ENCODE measurements around the gene CYB5R2.

Gene CYB5R2

GRCh38 chr11:7692426-7692825, 19.1 kb upstream of the CYB5R2 start:
- peaks cover 3% of the 10 kb centered on the region for H3K27me3 Mint-ChIP-seq (ENCODE audit: low read depth)
- H3K9me3 Mint-ChIP-seq = no peaks in the 10 kb centered on the region
- H3K36me3 Mint-ChIP-seq (ENCODE audit: low read depth) = no peaks in the 10 kb centered on the region
- no peak for TF ChIP-seq CTCF (IDR thresholded peaks at IDR 0.05; ENCODE audit: unreplicated experiment in 3 of 3)
- H3K27ac Mint-ChIP-seq = no peak overlapping the region
- peaks cover 10% of the 10 kb centered on the region for H3K4me1 Mint-ChIP-seq
- no peak overlapping the region for H3K4me3 Mint-ChIP-seq

GRCh38 chr11:7691759-7692350, 18.6 kb upstream of the CYB5R2 start:
- Mint-ChIP-seq H3K27me3 (ENCODE audit: low read depth) (peaks cover 3% of the 10 kb centered on the region), H3K4me3 (no peak overlapping the region), H3K9me3 (no peaks in the 10 kb centered on the region), H3K36me3 (ENCODE audit: low read depth) (no peaks in the 10 kb centered on the region), H3K4me1 (peaks cover 10% of the 10 kb centered on the region), H3K27ac (peak overlapping the region in 2 of 3 experiments; percentile 18 to 50)
- TF ChIP-seq CTCF (IDR thresholded peaks at IDR 0.05; ENCODE audit: unreplicated experiment in 3 of 3) = no peak

GRCh38 chr11:7690648-7691047, 17.3 kb upstream of the CYB5R2 start:
- H3K27me3 Mint-ChIP-seq (ENCODE audit: low read depth) = peaks cover 3% of the 10 kb centered on the region
- H3K36me3 Mint-ChIP-seq (ENCODE audit: low read depth) = no peaks in the 10 kb centered on the region
- peak; percentile 13 to 38 (median 34) for TF ChIP-seq CTCF (IDR thresholded peaks at IDR 0.05; ENCODE audit: unreplicated experiment in 3 of 3)
- no peaks in the 10 kb centered on the region for H3K9me3 Mint-ChIP-seq
- no peak overlapping the region for H3K4me3 Mint-ChIP-seq
- no peak overlapping the region for H3K27ac Mint-ChIP-seq
- peaks cover 10% of the 10 kb centered on the region for H3K4me1 Mint-ChIP-seq

GRCh38 chr11:7689239-7689638, 15.9 kb upstream of the CYB5R2 start:
- no peak overlapping the region for H3K27ac Mint-ChIP-seq
- H3K27me3 Mint-ChIP-seq (ENCODE audit: low read depth) = peaks cover 6% of the 10 kb centered on the region
- TF ChIP-seq CTCF (IDR thresholded peaks at IDR 0.05; ENCODE audit: unreplicated experiment in 3 of 3) = no peak
- H3K4me1 Mint-ChIP-seq = peaks cover 10% of the 10 kb centered on the region
- no peak overlapping the region for H3K4me3 Mint-ChIP-seq
- no peaks in the 10 kb centered on the region for H3K9me3 Mint-ChIP-seq
- H3K36me3 Mint-ChIP-seq (ENCODE audit: low read depth) = no peaks in the 10 kb centered on the region

GRCh38 chr11:7688238-7688826, 15.0 kb upstream of the CYB5R2 start:
- Mint-ChIP-seq H3K4me1 (peaks cover 10% of the 10 kb centered on the region), H3K27ac (no peak overlapping the region), H3K36me3 (ENCODE audit: low read depth) (no peaks in the 10 kb centered on the region), H3K9me3 (no peaks in the 10 kb centered on the region), H3K27me3 (ENCODE audit: low read depth) (peaks cover 6% of the 10 kb centered on the region), H3K4me3 (no peak overlapping the region)
- TF ChIP-seq CTCF (IDR thresholded peaks at IDR 0.05; ENCODE audit: unreplicated experiment in 3 of 3) = peak; percentile 82 to 88 (median 88)

GRCh38 chr11:7687386-7687785, 14.1 kb upstream of the CYB5R2 start:
- Mint-ChIP-seq H3K4me3 (no peak overlapping the region), H3K27ac (no peak overlapping the region), H3K36me3 (ENCODE audit: low read depth) (no peaks in the 10 kb centered on the region), H3K27me3 (ENCODE audit: low read depth) (peaks cover 6% of the 10 kb centered on the region), H3K4me1 (peaks cover 9% of the 10 kb centered on the region), H3K9me3 (no peaks in the 10 kb centered on the region)
- no peak for TF ChIP-seq CTCF (IDR thresholded peaks at IDR 0.05; ENCODE audit: unreplicated experiment in 3 of 3)

Measured in nephron (organoid).